ENCODE data around the gene PLEKHM3. TPM values are rescaled to one million over a fixed set of nuclear protein-coding genes. Genes with fewer than 3 reads are reported as not detected.

Gene PLEKHM3
- total RNA-seq, 2 donors from 2014 or later, result 14.0 to 15.2 TPM

- Histone ChIP-seq H3K27me3 (no peaks in the 10 kb centered on the region), H3K27ac (peak overlapping the region; percentile 51 to 81 (median 62)), H3K9me3 (no peaks in the 10 kb centered on the region), H3K4me1 (peaks cover 23% of the 10 kb centered on the region), H3K4me3 (no peak overlapping the region), H3K36me3 (replicated peaks in 1 of 2; ENCODE audit: insufficient read depth in 1 of 2, low read depth in 2 of 2) (no peaks in the 10 kb centered on the region)
- intact Hi-C loops (cut with DNase I), result no loop called here
- 65 to 77% methylated on average over 4 of the region's 4 CpGs for WGBS, 2 donors
- DNase-seq, result no peak
- no peak for TF ChIP-seq POLR2A (IDR thresholded peaks at IDR 0.05)
- ATAC-seq, result peak; percentile 48
Measured at GRCh38 chr2:207926989-207927300, 98.4 kb downstream of the PLEKHM3 start.

GRCh38 chr2:207926133-207926988, 99.0 kb downstream of the PLEKHM3 start:
- Histone ChIP-seq H3K36me3 (replicated peaks in 1 of 2; ENCODE audit: insufficient read depth in 1 of 2, low read depth in 2 of 2) (no peaks in the 10 kb centered on the region), H3K9me3 (no peaks in the 10 kb centered on the region), H3K4me1 (peaks cover 20% of the 10 kb centered on the region), H3K4me3 (no peak overlapping the region), H3K27ac (peak overlapping the region; percentile 51 to 81 (median 62)), H3K27me3 (no peaks in the 10 kb centered on the region)
- ATAC-seq (peak; percentile 71), DNase-seq (peak; percentile 46 to 77 (median 61))
- intact Hi-C loops (cut with DNase I), result no loop called here
- peak in 1 of 3 donors; percentile 13 for TF ChIP-seq POLR2A (IDR thresholded peaks at IDR 0.05)
- TF ChIP-seq, protein P1, sequence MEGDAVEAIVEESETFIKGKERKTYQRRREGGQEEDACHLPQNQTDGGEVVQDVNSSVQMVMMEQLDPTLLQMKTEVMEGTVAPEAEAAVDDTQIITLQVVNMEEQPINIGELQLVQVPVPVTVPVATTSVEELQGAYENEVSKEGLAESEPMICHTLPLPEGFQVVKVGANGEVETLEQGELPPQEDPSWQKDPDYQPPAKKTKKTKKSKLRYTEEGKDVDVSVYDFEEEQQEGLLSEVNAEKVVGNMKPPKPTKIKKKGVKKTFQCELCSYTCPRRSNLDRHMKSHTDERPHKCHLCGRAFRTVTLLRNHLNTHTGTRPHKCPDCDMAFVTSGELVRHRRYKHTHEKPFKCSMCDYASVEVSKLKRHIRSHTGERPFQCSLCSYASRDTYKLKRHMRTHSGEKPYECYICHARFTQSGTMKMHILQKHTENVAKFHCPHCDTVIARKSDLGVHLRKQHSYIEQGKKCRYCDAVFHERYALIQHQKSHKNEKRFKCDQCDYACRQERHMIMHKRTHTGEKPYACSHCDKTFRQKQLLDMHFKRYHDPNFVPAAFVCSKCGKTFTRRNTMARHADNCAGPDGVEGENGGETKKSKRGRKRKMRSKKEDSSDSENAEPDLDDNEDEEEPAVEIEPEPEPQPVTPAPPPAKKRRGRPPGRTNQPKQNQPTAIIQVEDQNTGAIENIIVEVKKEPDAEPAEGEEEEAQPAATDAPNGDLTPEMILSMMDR (IDR thresholded peaks at IDR 0.05), result no peak
- WGBS, 2 donors, result 56 to 58% methylated on average over 13 of the region's 13 CpGs

DNA sequence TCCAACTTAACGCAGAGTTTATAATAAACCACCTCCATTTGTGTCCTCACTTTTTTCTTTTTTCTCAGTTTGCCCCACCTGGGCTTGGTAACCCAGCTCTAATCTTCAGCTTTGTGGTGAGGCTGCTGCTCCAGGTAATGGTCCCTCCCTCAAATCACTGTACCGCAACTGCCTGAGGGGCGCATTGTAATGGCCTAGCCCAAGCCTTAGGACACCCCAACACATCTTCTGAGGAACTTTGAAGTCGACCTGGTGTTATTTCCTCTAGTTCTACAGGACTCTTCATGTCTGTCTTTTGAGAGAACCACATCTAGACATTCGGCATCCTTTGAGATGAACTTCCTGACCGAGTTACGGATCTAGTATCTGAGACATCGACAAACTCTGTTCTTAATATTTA, 99.7 kb downstream of the PLEKHM3 start:
- Histone ChIP-seq H3K36me3 (replicated peaks in 1 of 2; ENCODE audit: insufficient read depth in 1 of 2, low read depth in 2 of 2) (no peaks in the 10 kb centered on the region), H3K27me3 (no peaks in the 10 kb centered on the region), H3K4me3 (no peak overlapping the region), H3K4me1 (peaks cover 16% of the 10 kb centered on the region), H3K27ac (peak overlapping the region in 3 of 4 donors; percentile 51 to 81 (median 64)), H3K9me3 (no peaks in the 10 kb centered on the region)
- 90 to 93% methylated on average over 8 of the region's 8 CpGs for WGBS, 2 donors
- ATAC-seq (no peak), DNase-seq (no peak)
- TF ChIP-seq POLR2A (IDR thresholded peaks at IDR 0.05), result no peak
- TF ChIP-seq, protein P1 (IDR thresholded peaks at IDR 0.05), result no peak
- intact Hi-C loops (cut with DNase I), result no loop called here

GRCh38 chr2:207921606-207922005, 103.7 kb downstream of the PLEKHM3 start:
- intact Hi-C loops (cut with DNase I), result no loop called here

DNA sequence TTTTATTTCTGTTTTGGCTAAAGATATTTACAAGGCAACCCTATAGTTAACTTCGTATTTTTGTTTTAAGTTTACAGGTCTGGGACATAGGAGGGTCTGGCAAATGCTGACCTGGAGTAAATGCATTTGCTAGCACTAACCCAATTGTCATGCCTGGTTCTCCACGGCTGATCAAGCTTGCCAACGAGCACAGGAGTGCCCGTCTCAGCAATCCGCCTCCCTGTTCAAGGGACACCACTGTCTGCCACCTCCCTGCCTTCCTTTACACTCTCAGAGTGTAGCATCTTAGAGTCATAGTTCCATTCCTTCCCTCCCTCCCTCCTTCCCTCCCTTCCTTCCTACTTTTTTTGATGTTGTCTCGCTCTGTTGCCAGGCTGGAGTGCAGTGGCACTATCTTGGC, 104.6 kb downstream of the PLEKHM3 start:
- intact Hi-C loops (cut with DNase I), result no loop called here
- H3K4me3 ChIP-seq, result no peak overlapping the region
- H3K27ac ChIP-seq, result no peak overlapping the region
- H3K9me3 ChIP-seq, result no peaks in the 10 kb centered on the region
- H3K27me3 ChIP-seq, result no peaks in the 10 kb centered on the region
- no peaks in the 10 kb centered on the region for H3K36me3 ChIP-seq (replicated peaks in 1 of 2; ENCODE audit: insufficient read depth in 1 of 2, low read depth in 2 of 2)
- WGBS, 2 donors, result 90 to 93% methylated on average over 6 of the region's 6 CpGs
- peaks cover under 1% of the 10 kb centered on the region for H3K4me1 ChIP-seq
- DNase-seq (no peak), ATAC-seq (no peak)
- TF ChIP-seq POLR2A (IDR thresholded peaks at IDR 0.05), result no peak
- TF ChIP-seq, protein P1 (IDR thresholded peaks at IDR 0.05), result no peak

More at GRCh38 chr2:207921606-207922005, 103.7 kb downstream of the PLEKHM3 start:
- Histone ChIP-seq H3K4me1 (peaks cover 9% of the 10 kb centered on the region), H3K9me3 (no peaks in the 10 kb centered on the region), H3K27me3 (no peaks in the 10 kb centered on the region), H3K36me3 (replicated peaks in 1 of 2; ENCODE audit: insufficient read depth in 1 of 2, low read depth in 2 of 2) (no peaks in the 10 kb centered on the region), H3K27ac (no peak overlapping the region), H3K4me3 (no peak overlapping the region)
- TF ChIP-seq, protein P1 (IDR thresholded peaks at IDR 0.05), result no peak
- TF ChIP-seq POLR2A (IDR thresholded peaks at IDR 0.05), result no peak
- ATAC-seq (no peak), DNase-seq (no peak)
